HG03521 (cell line): ENCODE data around the gene PI4KA.
"Not testable (repeated sequence)": the region's sequence is repeated elsewhere in the genome, so short reads cannot be mapped to it uniquely, and the experiment has no call there.

Experiments
- ATAC-seq: cut with Tn5 transposase; IDR thresholded peaks from one replicate; pipeline ENCODE4 v1.9.1; 2021; ENCODE audit warnings: mild to moderate bottlenecking, moderate library complexity; ENCODE audit not compliant: unreplicated experiment

Gene PI4KA

GRCh38 chr22:20732431-20732830, 126.2 kb downstream of the PI4KA start:
- ATAC-seq: not testable (repeated sequence)

- no peak for ATAC-seq
Measured at GRCh38 chr22:20729194-20729593, 129.4 kb downstream of the PI4KA start.

- ATAC-seq: no peak
Measured at GRCh38 chr22:20728523-20729190, 130.0 kb downstream of the PI4KA start.

- no peak for ATAC-seq
Measured at GRCh38 chr22:20727118-20728015, 131.2 kb downstream of the PI4KA start.

- no peak for ATAC-seq
Measured at GRCh38 chr22:20725987-20726558, 132.5 kb downstream of the PI4KA start.

- ATAC-seq: no peak
Measured at GRCh38 chr22:20724676-20725454, 133.7 kb downstream of the PI4KA start.

GRCh38 chr22:20721409-20722218, 137.0 kb downstream of the PI4KA start:
- no peak for ATAC-seq

GRCh38 chr22:20720692-20721408, 137.8 kb downstream of the PI4KA start:
- no peak for ATAC-seq

- not testable (repeated sequence) for ATAC-seq
Measured at GRCh38 chr22:20718727-20719126, 139.9 kb downstream of the PI4KA start.

GRCh38 chr22:20717981-20718380, 140.6 kb downstream of the PI4KA start:
- not testable (repeated sequence) for ATAC-seq

- ATAC-seq: not testable (repeated sequence)
Measured at GRCh38 chr22:20717213-20717866, 141.3 kb downstream of the PI4KA start.

- ATAC-seq: not testable (repeated sequence)
Measured at GRCh38 chr22:20713116-20713515, 145.5 kb downstream of the PI4KA start.

- not testable (repeated sequence) for ATAC-seq
Measured at GRCh38 chr22:20709966-20710365, 148.6 kb downstream of the PI4KA start.

- ATAC-seq: not testable (repeated sequence)
Measured at GRCh38 chr22:20707549-20708118, 151.0 kb downstream of the PI4KA start.

GRCh38 chr22:20703816-20704609, 154.6 kb downstream of the PI4KA start:
- ATAC-seq: peak; percentile 3

GRCh38 chr22:20703414-20703806, 155.2 kb downstream of the PI4KA start:
- peak; percentile 19 for ATAC-seq

- peak; percentile 64 for ATAC-seq
Measured at GRCh38 chr22:20702546-20703413, 155.8 kb downstream of the PI4KA start.
